Mucosa of stomach (tissue), 1 donor: Measurements from ENCODE around the gene SHFL.

Experiments used
- H3K27me3 ChIP-seq: one replicate; pipeline ENCODE4 v1.7.0; 2013; ENCODE audit warnings: mild to moderate bottlenecking, low read length; ENCODE audit not compliant: control insufficient read depth, insufficient read depth
- H3K36me3 ChIP-seq: one replicate; pipeline ENCODE4 v1.7.0; 2013; ENCODE audit warnings: low read length; ENCODE audit not compliant: control insufficient read depth, insufficient read depth
- H3K4me1 ChIP-seq: one replicate; pipeline ENCODE4 v1.7.0; 2013; ENCODE audit warnings: mild to moderate bottlenecking, low read length; ENCODE audit not compliant: control insufficient read depth, insufficient read depth
- H3K4me3 ChIP-seq: one replicate; pipeline ENCODE4 v1.7.0; 2013; ENCODE audit warnings: low read length
- H3K9ac ChIP-seq: one replicate; pipeline ENCODE4 v1.7.0; 2013; ENCODE audit warnings: mild to moderate bottlenecking, low read length, moderate library complexity
- H3K9me3 ChIP-seq: one replicate; pipeline ENCODE4 v1.7.0; 2013; ENCODE audit warnings: mild to moderate bottlenecking, low read length, moderate library complexity; ENCODE audit not compliant: control insufficient read depth
- donor health status: Pancreatic carcinoma.

Gene SHFL

GRCh38 chr19:10113964-10114650 lies 28.0 kb downstream of the SHFL start:
- H3K4me1 ChIP-seq, result peaks cover 17% of the 10 kb centered on the region

GRCh38 chr19:10114651-10115391 lies 28.7 kb downstream of the SHFL start:
- no peaks in the 10 kb centered on the region for H3K9me3 ChIP-seq
- peaks cover under 1% of the 10 kb centered on the region for H3K36me3 ChIP-seq
- no peak overlapping the region for H3K9ac ChIP-seq
- no peak overlapping the region for H3K4me3 ChIP-seq
- H3K4me1 ChIP-seq, result peaks cover 19% of the 10 kb centered on the region
- no peaks in the 10 kb centered on the region for H3K27me3 ChIP-seq

More at GRCh38 chr19:10113964-10114650, 28.0 kb downstream of the SHFL start:
- Histone ChIP-seq H3K27me3 (no peaks in the 10 kb centered on the region), H3K36me3 (peaks cover 7% of the 10 kb centered on the region), H3K9ac (no peak overlapping the region), H3K4me3 (no peak overlapping the region), H3K9me3 (no peaks in the 10 kb centered on the region)

GRCh38 chr19:10115392-10116084 lies 29.4 kb downstream of the SHFL start:
- Histone ChIP-seq H3K4me3 (no peak overlapping the region), H3K9ac (no peak overlapping the region), H3K27me3 (no peaks in the 10 kb centered on the region), H3K4me1 (peaks cover 19% of the 10 kb centered on the region), H3K36me3 (no peaks in the 10 kb centered on the region), H3K9me3 (no peaks in the 10 kb centered on the region)

- Histone ChIP-seq H3K9me3 (no peaks in the 10 kb centered on the region), H3K36me3 (no peaks in the 10 kb centered on the region), H3K4me1 (peaks cover 19% of the 10 kb centered on the region), H3K9ac (no peak overlapping the region), H3K4me3 (no peak overlapping the region), H3K27me3 (no peaks in the 10 kb centered on the region)
These were observed 30.2 kb downstream of the SHFL start for GRCh38 chr19:10116085-10116865.

- H3K4me1 ChIP-seq, result peaks cover 19% of the 10 kb centered on the region
- H3K9ac ChIP-seq, result no peak overlapping the region
- H3K36me3 ChIP-seq, result no peaks in the 10 kb centered on the region
- H3K9me3 ChIP-seq, result no peaks in the 10 kb centered on the region
- H3K27me3 ChIP-seq, result no peaks in the 10 kb centered on the region
- H3K4me3 ChIP-seq, result no peak overlapping the region
These were observed 30.9 kb downstream of the SHFL start for GRCh38 chr19:10116866-10117616.

GRCh38 chr19:10118960-10119359 lies 32.8 kb downstream of the SHFL start:
- Histone ChIP-seq H3K4me3 (peak overlapping the region; percentile 87), H3K36me3 (no peaks in the 10 kb centered on the region), H3K27me3 (no peaks in the 10 kb centered on the region), H3K9me3 (no peaks in the 10 kb centered on the region), H3K9ac (peak overlapping the region; percentile 93), H3K4me1 (peaks cover 9% of the 10 kb centered on the region)

GRCh38 chr19:10120538-10121189 lies 34.5 kb downstream of the SHFL start:
- Histone ChIP-seq H3K27me3 (no peaks in the 10 kb centered on the region), H3K9me3 (no peaks in the 10 kb centered on the region), H3K36me3 (no peaks in the 10 kb centered on the region), H3K9ac (no peak overlapping the region), H3K4me1 (peaks cover 9% of the 10 kb centered on the region), H3K4me3 (no peak overlapping the region)

GRCh38 chr19:10122045-10122444 lies 35.9 kb downstream of the SHFL start:
- no peaks in the 10 kb centered on the region for H3K9me3 ChIP-seq
- no peaks in the 10 kb centered on the region for H3K27me3 ChIP-seq
- peaks cover 9% of the 10 kb centered on the region for H3K4me1 ChIP-seq
- no peaks in the 10 kb centered on the region for H3K36me3 ChIP-seq
- no peak overlapping the region for H3K4me3 ChIP-seq
- H3K9ac ChIP-seq, result no peak overlapping the region

GRCh38 chr19:10124429-10124828 lies 38.3 kb downstream of the SHFL start:
- Histone ChIP-seq H3K27me3 (no peaks in the 10 kb centered on the region), H3K9me3 (no peaks in the 10 kb centered on the region), H3K36me3 (no peaks in the 10 kb centered on the region), H3K4me1 (no peaks in the 10 kb centered on the region), H3K4me3 (no peak overlapping the region), H3K9ac (no peak overlapping the region)

- H3K4me3 ChIP-seq, result no peak overlapping the region
- no peaks in the 10 kb centered on the region for H3K27me3 ChIP-seq
- H3K4me1 ChIP-seq, result no peaks in the 10 kb centered on the region
- H3K36me3 ChIP-seq, result no peaks in the 10 kb centered on the region
- no peaks in the 10 kb centered on the region for H3K9me3 ChIP-seq
- H3K9ac ChIP-seq, result no peak overlapping the region
These were observed 40.1 kb downstream of the SHFL start for GRCh38 chr19:10126213-10126639.

- H3K9ac ChIP-seq, result no peak overlapping the region
- no peak overlapping the region for H3K4me3 ChIP-seq
- no peaks in the 10 kb centered on the region for H3K4me1 ChIP-seq
- no peaks in the 10 kb centered on the region for H3K9me3 ChIP-seq
- no peaks in the 10 kb centered on the region for H3K27me3 ChIP-seq
- peaks cover 8% of the 10 kb centered on the region for H3K36me3 ChIP-seq
These were observed 46.8 kb downstream of the SHFL start for GRCh38 chr19:10132905-10133304.
